GM19239 (cell line): ENCODE results near the gene KATNAL1.

Experiments
- DNase-seq: peaks from one replicate; pipeline ENCODE4 v3.0.0; 2011; ENCODE audit warnings: low spot score; ENCODE audit not compliant: insufficient read length
- FAIRE-seq: peaks from 2 replicates; lab custom pipeline; 2011; peaks lifted over from hg19 to GRCh38; lab: Jason Lieb, UNC

The KATNAL1 gene

DNA sequence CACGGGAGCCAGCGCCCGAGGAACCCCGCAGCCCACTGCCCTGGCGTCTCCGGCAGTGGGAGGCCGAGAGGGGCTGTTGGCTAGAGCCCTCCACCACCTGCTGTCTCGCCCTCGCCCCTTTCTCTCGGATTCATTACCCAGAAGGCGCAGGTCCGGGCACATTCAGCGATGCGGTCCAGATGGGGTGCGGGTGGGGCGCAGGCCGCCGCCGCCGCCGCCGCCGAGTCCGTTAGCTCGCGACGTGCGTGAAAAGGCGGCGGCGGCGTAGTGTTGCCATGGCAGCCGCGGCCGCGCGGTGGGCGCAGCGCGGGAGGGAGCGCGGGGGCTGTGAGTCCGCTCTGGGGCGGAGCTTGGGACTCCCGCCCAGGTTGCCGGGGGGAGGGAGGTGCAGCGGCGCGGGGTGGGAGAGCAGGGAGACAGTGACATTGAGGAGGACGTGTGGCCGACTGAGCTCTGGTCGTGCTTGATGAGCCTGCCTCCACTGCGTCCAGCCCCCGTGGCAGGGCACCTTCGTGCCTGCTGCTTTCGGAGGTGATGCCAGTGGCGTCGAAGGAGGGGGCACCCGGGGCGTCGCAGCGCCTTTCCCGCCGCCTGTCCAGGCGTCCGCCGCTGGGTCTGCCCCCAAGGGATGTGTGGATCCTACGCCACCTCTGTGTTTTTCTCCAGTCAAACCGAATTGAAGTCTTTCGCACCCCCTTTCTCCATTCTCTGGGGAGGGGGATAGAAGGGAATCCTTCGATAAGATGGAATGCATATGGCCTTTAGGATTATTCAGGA is at the start of gene KATNAL1:
KATNAL1 (minus strand) TSS at position 358 of the 777 bp plus-strand sequence. CDS start 23,774 bp downstream, outside the sequence.
- FAIRE-seq, result peak; percentile 49

DNA sequence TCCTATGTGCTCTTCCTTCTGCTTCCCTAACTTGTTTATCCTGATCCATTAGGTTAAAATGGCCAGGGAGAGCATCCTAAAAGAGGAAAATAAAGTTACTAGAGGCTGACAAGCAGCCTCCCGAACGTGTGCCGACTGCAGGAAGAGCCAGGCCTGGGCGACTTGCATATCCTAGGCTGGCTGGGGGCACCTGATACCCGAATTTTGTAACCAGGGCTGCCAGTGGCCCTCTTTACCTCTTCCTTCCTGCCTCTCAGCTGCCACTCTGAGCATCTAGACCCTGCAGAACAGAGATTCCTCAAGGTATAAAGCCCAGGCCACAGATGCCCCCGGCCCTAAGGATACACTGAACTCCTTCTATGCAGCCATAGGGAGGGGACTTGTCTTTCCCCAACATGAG is 48.5 kb upstream of the KATNAL1 start:
- DNase-seq (no peak), FAIRE-seq (peak; percentile 33)

More for the DNA sequence above, at the start of gene KATNAL1:
- DNase-seq, result peak; percentile 58

DNA sequence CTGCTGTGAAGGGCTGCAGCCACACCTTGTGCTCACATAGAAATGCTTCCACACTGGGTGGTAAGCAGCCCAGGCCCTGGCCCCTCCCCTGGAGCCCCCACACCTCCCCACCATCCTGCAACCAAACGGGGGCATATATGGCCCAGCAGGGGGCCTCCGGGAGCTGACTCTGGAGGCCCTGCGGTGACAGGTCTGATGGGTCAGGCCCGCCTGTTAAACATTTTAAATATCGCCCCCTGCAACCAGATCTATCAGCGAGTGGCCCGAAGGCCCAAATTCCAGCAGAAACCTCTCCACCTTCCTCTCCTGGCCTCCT is 48.0 kb upstream of the KATNAL1 start:
- FAIRE-seq (no peak), DNase-seq (no peak)

DNA sequence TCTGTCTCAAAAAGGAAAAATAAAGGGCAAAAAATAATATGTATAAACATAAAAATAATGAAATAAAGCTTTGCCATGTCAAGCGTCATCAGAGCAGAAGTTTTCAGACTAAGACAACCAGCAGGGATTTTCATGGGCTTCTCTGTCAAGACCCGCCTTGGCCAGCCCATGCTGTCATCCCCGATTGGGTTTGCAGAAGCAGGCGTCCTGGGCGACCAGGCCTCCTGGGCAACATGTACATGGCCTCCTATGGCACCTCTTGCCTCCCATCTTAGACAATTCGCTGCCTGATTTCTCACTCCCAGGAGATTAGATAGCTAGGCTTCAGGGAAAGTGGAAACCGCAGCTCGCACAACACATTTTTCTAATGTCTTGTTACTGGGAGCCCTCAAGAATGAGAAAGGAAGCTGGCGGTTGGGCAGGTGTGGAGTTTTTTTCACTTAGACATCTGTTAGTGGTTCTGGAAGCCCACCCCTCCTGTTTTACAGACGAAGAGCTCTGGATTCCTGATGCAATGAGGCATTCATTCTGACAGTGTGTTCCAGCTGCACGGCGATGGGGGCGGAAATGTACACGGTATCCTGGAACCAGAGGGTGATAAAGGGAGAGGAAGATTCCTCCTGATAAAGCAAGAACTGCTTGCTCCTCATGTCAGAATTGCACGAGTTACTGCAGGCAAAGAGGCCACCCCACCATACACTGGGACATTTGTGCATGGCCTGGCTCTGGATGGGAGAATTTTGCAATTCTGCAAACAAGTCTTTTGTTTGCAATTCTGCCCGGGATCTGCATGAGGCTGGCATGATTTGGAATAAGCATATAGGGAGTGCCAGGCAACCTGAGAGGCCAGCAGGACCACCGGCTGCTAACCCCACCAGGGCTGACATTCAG is 47.4 kb upstream of the KATNAL1 start:
- no peak for DNase-seq
- FAIRE-seq, result peak; percentile 79

DNA sequence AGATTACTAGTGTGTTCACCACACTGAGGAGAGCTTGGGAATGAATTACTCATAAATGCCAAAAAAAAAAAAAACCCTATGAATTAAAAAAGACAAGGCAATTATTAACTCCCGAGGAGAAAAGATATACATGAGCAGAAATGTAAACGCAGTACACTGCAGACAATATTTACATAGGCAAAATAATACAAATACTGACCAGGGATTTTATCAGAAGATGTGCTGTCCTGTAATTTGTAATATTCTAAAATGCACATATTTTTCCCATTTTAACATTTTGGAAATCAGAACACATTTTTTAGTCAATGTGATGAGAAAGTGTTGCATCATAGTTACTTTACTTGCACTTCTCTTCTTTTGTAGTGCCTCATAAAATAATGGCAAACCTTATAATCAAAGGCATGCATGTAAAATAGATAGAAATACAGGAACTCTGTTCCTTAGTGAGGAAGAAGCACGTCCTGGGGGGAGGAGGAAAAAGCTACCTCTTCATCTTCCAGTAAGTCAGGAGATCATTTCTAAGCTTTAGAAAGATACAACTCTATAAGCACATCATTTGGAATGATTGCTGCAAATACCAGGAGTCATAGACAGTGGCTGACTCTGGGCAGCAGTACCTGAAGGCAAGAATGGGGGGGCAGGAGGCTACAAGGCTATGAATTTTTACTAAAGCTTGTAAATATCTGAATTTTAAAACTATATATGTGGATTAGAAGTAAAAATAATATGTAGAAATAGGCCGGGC is 46.3 kb upstream of the KATNAL1 start:
- peak; percentile 39 for FAIRE-seq

DNA sequence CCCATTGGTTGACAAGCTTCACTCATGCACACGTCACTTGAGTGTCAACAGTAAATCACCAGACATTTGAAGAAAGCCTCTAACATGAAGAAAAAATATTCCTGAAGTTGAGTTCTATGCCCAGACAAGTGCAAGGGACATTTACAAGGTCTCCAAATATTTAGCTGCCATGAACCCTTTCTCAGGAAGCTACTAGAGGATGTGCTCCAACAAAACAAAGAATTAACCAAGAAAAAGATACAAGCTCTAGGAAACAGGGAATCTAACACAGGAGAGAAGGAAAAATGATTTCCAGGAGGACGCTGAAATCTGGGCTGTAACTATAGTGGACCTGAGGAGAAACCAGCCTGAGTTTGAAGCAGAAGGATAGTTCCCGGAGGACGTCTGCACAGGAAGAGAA is 45.7 kb upstream of the KATNAL1 start:
- FAIRE-seq (no peak), DNase-seq (no peak)

More for the DNA sequence above, 46.3 kb upstream of the KATNAL1 start:
- no peak for DNase-seq

DNA sequence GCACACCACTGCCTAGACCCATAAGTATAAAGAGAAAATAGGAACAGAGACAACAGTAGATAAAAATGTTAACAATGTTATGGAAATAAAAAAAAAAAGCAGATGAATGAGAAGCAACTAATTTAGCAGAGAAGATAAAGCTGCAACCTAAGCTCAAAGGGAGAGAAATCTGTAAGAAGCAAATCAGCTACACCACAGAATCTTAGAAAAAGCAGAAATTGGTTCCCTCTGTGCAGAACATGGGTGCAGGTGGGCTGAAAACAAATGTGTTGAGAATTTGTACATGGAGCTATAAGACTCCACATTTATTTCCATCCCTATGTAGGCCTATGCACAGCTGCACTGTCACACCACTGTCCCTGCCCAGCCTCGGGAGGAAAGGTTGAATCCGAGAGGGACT is 44.8 kb upstream of the KATNAL1 start:
- no peak for FAIRE-seq
- DNase-seq, result no peak

DNA sequence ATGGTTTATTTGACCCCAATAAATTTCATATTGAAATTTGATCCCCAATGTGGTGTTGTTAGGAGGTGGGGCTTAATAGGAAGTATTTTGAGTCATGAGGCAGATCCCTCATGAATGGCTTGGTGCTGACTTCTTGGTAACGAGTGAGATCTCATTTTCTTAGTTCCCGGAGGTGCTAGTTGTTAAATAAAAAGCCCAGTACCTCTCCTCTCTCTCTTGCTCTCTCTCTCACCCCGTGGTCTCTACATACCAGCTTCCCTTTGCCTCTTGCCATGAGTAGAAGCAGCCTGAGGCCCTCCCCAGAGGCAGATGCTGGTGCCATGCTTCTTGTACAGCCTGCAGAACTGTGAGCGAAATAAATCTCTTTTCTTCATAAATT is 39.4 kb upstream of the KATNAL1 start:
- FAIRE-seq, result no peak
- DNase-seq, result no peak

DNA sequence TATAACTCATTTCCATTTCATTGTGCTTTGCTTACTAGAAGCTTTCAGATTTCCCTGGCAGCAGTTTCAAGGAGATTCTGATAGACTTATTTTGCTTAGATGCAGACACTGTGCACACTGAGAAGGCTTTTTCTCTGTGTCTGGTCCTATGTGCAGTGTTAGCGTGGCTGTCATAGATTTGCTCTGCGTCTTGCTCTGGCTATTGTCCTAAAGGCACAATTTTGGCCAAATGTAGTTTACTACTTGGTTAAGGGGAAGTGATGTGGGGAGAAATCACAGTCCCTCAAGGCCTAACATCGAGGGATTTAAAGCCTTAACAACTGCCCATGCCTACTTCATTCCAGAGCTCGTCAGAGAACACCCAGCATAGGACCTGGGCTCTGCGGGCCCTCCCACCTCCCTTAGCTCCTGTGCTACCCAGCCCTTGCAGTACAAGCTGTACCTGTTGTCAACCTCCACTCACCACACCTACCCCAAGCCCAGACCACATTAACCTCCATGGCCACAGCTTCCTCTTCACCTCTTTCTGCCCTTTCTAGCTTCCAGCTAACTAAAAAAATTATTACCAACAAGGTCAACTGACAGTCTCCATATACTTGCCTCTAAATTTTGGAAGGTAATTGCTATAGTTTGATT is 38.9 kb upstream of the KATNAL1 start:
- DNase-seq, result peak; percentile 22
- FAIRE-seq, result peak; percentile 48

DNA sequence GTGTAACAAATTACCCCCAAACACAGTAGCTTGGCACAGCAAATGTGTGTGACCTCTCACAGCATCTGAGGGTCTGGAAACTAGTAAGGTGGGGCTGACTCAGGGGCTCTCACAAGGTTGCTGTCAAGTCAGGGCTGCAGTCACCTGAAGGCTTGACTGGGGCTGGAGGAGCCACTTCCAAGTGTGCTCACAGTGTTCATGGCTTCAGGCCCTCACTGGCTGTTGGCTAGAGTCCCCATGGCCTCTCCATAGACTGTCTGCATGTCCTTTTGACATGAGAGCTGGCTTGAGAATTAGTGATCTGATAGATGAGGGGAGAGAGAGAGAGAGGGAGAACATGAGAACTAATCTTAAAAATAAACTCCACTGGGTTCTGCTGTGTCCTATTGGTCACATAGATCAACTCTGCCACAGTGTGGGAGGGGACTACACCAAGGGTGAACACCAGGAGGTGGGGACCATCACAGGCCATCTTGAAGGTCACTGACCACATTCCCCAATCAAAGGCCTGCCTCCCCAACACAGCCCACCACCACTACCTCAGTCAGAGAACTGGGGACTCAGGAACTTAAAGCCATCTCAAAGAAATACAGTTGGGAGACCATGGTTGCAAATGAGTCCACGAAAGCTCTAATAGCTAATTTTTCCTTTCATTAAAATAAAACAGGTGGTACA is 38.2 kb upstream of the KATNAL1 start:
- FAIRE-seq, result no peak
- no peak for DNase-seq

DNA sequence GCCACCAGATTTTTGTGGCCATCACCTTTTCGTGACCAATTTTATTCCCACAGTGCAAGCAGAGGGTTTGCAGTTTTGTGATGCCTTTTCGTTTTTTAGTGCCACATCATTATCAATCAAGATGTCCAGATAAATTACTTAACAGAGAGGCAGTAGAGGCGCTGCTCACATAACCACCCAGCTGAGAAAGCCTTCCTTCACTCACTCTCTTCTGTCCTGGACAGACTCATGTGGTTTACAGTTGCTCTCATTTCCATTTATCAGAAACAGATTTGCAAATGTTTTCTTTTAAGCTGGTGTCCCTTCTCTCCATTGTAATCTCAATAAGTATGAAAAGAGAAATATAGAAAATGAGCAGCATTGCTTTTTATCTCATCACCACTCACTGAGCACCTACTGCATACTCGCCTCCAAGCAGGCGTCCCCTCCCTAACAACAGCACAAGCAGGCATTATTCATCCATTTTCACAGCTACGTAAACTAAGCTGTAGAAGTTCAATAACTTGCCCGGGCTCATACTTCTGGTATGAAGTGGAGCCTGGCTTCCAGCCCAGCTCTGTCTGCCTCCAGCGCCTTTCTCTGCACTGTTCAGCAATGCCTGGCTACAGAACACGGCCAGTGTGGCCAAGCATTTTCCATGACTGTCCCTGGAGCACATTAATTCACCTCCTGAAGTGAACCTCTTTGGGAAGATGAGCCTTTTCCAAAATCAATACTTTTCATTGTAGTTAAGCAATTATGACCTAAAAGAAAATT is 34.6 kb upstream of the KATNAL1 start:
- DNase-seq, result no peak

DNA sequence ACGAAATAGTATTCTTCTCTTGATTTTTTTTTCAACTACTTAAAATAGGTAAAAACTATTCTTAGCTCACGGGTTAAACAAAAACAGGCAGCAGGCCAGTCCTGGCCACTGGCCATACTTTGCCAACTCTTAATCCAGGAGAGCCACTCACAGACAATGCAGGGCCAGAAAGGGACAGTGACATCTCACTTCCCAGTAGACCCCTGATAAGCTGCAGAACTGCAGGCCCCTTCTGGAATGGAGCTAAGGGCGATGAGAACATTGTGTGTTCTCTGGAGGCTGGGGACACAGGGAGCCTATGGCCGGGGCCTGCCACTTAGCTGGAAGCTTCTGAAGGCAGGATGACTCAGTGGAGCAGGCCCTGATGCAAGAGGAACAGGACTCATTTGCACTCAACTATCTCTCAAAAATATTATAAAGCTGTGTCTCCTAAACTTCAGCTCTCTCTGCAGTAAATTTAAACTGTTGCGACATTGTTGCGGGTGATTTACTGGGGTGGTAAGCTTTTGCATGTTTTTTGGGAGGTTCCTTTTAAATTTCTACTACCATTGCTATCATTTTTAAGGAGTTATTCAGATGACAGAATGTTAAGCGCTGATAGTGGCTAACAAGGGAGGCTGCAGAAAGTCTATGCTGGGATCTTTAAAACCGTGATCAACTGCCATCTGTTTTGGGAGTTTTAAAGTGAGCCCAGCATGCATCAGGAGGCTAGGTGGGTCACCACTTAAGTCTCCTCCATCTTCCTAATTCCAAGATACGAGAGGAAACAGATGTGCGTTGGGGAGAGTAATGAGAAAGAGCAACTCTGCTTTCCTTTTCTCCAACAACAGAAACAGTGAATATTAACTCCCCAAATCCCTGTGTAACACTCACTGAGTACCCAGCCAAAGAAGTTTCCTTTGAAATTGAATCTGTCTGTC is 33.2 kb upstream of the KATNAL1 start:
- no peak for FAIRE-seq

More for the DNA sequence above, 34.6 kb upstream of the KATNAL1 start:
- FAIRE-seq, result no peak

DNA sequence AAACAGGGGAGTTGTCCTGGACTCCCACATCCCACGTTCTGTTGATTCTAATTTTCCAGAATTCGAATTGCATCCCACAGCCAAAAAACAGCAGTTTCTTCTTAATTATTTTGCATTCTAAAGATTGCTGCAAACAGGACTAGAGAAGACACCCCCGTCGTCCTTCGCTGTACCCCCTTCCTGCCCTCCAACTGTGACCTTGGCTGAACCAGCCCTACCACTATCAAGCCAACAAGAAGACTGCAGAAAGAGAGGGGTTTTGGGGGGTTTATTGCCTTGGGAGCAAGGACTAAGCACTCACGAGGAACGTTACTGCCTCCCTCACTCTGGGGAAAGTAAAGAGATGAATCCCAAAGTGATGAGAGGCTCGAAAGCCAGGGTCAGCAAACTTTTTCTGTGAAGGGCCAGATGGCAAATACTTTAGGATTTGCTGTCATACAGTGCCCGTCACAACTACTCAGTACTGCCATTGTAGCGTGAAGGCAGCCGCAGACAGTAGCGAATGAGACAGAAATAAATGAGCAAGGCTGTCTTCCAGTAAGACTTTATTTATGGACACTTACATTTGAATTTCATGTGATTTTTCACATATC is 32.5 kb upstream of the KATNAL1 start:
- no peak for DNase-seq
- no peak for FAIRE-seq

More for the DNA sequence above, 33.2 kb upstream of the KATNAL1 start:
- no peak for DNase-seq

DNA sequence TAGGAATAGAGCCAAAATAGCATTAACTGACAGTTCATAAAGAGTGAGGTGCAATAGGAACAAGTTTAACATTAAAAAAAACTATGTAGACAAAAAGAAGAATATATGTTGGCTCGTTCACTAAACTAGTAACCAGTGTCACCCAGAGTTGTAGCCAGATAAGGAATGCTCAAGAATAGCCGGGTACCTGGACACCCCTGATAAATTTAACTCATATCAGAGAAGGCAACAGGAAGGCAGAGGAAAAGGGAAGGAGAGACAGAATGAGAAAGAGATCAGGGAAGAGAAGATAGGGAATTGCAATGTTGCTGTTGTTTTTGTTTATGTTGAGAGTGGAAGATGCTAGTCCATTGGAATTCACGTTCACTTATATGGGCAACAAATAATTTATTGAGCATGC is 31.6 kb upstream of the KATNAL1 start:
- DNase-seq (no peak), FAIRE-seq (no peak)

DNA sequence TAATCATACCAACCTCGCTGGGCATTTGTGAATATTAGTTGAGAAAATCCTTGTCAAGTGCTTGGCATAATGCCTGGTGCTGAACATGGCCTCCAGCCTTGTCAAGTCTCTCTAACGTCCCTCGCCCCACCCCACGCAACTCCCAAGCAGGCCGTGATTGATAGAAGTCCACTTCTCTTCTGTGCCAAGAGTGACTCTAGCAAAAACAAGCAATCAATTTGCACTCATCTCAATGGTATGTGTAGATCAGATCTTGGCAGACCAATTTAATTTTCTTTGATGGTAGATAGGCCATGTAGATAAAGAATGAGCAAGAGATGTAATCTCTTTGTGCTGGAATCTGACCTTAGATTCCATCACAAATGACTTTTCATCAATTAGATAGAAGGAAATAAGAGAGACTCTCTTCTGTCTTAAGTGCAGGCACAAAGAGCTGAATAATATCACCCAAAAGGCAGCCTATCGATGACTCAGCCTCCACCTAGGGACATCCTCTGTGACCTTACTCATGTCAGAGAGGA is 31.0 kb upstream of the KATNAL1 start:
- no peak for FAIRE-seq
- DNase-seq, result no peak

DNA sequence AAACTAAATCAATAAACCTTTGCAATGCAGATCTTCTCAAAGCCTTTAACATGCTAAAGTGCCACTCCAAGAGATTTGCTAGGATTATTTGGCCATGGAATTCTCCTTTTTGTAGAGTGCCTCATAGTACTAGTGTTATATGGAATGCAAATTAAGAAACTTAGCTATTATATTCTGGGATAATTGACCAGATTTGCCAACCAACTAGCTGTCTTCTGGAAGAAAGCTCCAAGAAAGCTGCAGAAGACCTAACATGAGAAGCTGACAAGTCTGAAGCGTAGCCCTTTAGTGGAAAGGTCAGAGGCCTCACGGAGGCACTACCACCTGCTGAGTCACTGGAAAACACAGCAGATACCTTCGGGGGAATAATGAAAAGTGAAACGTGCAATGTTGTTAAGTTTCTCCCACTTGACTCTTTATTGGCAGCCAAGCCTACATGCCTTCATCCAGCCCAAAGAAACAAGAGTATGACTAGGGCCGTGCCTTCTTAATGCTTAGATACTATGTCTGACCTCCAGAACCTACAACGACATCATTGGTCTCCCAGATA is 29.8 kb upstream of the KATNAL1 start:
- DNase-seq (no peak), FAIRE-seq (no peak)
